HepG2 (cell line): ENCODE results near the gene F7. TPM values are rescaled to one million over a fixed set of nuclear protein-coding genes. Genes with fewer than 3 reads are reported as not detected.

ENCODE experiments used
- CC2D1A ChIP-seq: sonication (generic); formaldehyde crosslinking; IDR thresholded peaks from 2 replicates; pipeline ENCODE4 v1.8.1; 2023; ENCODE audit warnings: mild to moderate bottlenecking, missing genetic modification reagents
- CEBPG ChIP-seq: IDR thresholded peaks from 2 replicates; pipeline ENCODE4 v1.6.1; 2016
- DMAP1 ChIP-seq: IDR thresholded peaks from 2 replicates; pipeline ENCODE4 v1.6.1; 2016
- ELK4 ChIP-seq: sonication (generic); formaldehyde crosslinking; IDR thresholded peaks from 2 replicates; pipeline ENCODE4 v1.9.0; 2021; ENCODE audit warnings: missing genetic modification reagents, borderline replicate concordance
- GZF1 ChIP-seq: sonication (generic); formaldehyde crosslinking; IDR thresholded peaks from 2 replicates; pipeline ENCODE4 v1.5.1; 2020; ENCODE audit warnings: mild to moderate bottlenecking, missing genetic modification reagents
- HIVEP1 ChIP-seq: sonication (generic); formaldehyde crosslinking; IDR thresholded peaks from 2 replicates; pipeline ENCODE4 v1.4.0; 2020; ENCODE audit warnings: mild to moderate bottlenecking, missing genetic modification reagents
- HNRNPLL ChIP-seq: fragments of 200-400 bp; formaldehyde crosslinking; IDR thresholded peaks from 2 replicates; pipeline ENCODE4 v1.6.1; 2017; ENCODE audit warnings: mild to moderate bottlenecking, low read depth, low read length; ENCODE audit not compliant: poor library complexity, severe bottlenecking
- IKZF4 ChIP-seq: sonication (generic); formaldehyde crosslinking; IDR thresholded peaks from 2 replicates; pipeline ENCODE4 v1.5.1; 2020; ENCODE audit warnings: borderline replicate concordance, mild to moderate bottlenecking, low read depth, missing genetic modification reagents; ENCODE audit errors: not compliant biosample characterization
- KMT2B ChIP-seq: IDR thresholded peaks from 2 replicates; pipeline ENCODE4 v1.6.1; 2016; ENCODE audit warnings: missing genetic modification reagents, missing compliant biosample characterization
- MATR3 ChIP-seq: sonication (generic); formaldehyde crosslinking; IDR thresholded peaks from 2 replicates; pipeline ENCODE4 v1.4.0; 2020; ENCODE audit warnings: missing genetic modification reagents
- MED1 ChIP-seq: sonication (generic); formaldehyde crosslinking; IDR thresholded peaks from 2 replicates; pipeline ENCODE4 v1.4.0; 2020; ENCODE audit warnings: missing genetic modification reagents
- MEF2D ChIP-seq: sonication (generic); formaldehyde crosslinking; IDR thresholded peaks from 2 replicates; pipeline ENCODE4 v1.5.1; 2020; ENCODE audit warnings: mild to moderate bottlenecking, missing genetic modification reagents
- NR2C2 ChIP-seq: sonication (generic); formaldehyde crosslinking; IDR thresholded peaks from 2 replicates; pipeline ENCODE4 v1.4.0; 2020; ENCODE audit warnings: missing genetic modification reagents, mild to moderate bottlenecking, moderate library complexity, borderline replicate concordance
- NR2F6 ChIP-seq, 2 experiments: IDR thresholded peaks; 2 replicates each; pipeline ENCODE4 v1.6.1; 2016; ENCODE audit warnings: antibody characterized with exemption in 1 of 2, mild to moderate bottlenecking in 1 of 2
- PPARG ChIP-seq: conservative IDR thresholded peaks from 2 replicates; pipeline ENCODE4 v1.6.1; 2016; ENCODE audit warnings: missing biosample characterization, missing genetic modification reagents
- RBAK ChIP-seq: sonication (generic); formaldehyde crosslinking; IDR thresholded peaks from 2 replicates; pipeline ENCODE4 v1.5.1; 2020; ENCODE audit warnings: mild to moderate bottlenecking, missing genetic modification reagents
- RORA ChIP-seq: sonication (generic); formaldehyde crosslinking; IDR thresholded peaks from 2 replicates; pipeline ENCODE4 v1.5.0; 2020; ENCODE audit warnings: mild to moderate bottlenecking, missing genetic modification reagents, moderate library complexity
- SIN3B ChIP-seq: fragments of 150-350 bp; IDR thresholded peaks from 2 replicates; pipeline ENCODE4 v1.6.1; 2014; ENCODE audit warnings: low read length
- SMARCE1 ChIP-seq: fragments of 450-650 bp; IDR thresholded peaks from 2 replicates; pipeline ENCODE4 v1.6.1; 2017; ENCODE audit warnings: borderline replicate concordance
- YY1 ChIP-seq: IDR thresholded peaks from 2 replicates; pipeline ENCODE4 v1.6.1; 2011; ENCODE audit warnings: low read length, low read depth, moderate library complexity, mild to moderate bottlenecking; ENCODE audit not compliant: insufficient read depth, insufficient replicate concordance
- ZFP41 ChIP-seq: sonication (generic); formaldehyde crosslinking; IDR thresholded peaks from 2 replicates; pipeline ENCODE4 v1.4.0; 2020; ENCODE audit warnings: mild to moderate bottlenecking, missing genetic modification reagents, borderline replicate concordance
- ZNF136 ChIP-seq: sonication (generic); formaldehyde crosslinking; IDR thresholded peaks from 2 replicates; pipeline ENCODE4 v1.8.1; 2022; ENCODE audit warnings: low read depth, mild to moderate bottlenecking, moderate library complexity, missing genetic modification reagents
- ZNF33A ChIP-seq: sonication (generic); formaldehyde crosslinking; IDR thresholded peaks from 2 replicates; pipeline ENCODE4 v1.5.1; 2020; ENCODE audit warnings: missing genetic modification reagents, mild to moderate bottlenecking, moderate library complexity, borderline replicate concordance
- ZNF430 ChIP-seq: sonication (generic); formaldehyde crosslinking; IDR thresholded peaks from 2 replicates; pipeline ENCODE4 v1.9.0; 2021; ENCODE audit warnings: mild to moderate bottlenecking, missing genetic modification reagents
- ZNF512 ChIP-seq: sonication (generic); formaldehyde crosslinking; IDR thresholded peaks from 2 replicates; pipeline ENCODE4 v1.4.0; 2020; ENCODE audit warnings: mild to moderate bottlenecking, missing genetic modification reagents
- ZNF550 ChIP-seq: sonication (generic); formaldehyde crosslinking; IDR thresholded peaks from 2 replicates; pipeline ENCODE4 v1.4.0; 2020; ENCODE audit warnings: mild to moderate bottlenecking, missing genetic modification reagents, borderline replicate concordance
- ZNF672 ChIP-seq: sonication (generic); formaldehyde crosslinking; IDR thresholded peaks from 2 replicates; pipeline ENCODE4 v1.8.1; 2022; ENCODE audit warnings: missing genetic modification reagents
- ZNF674 ChIP-seq: sonication (generic); formaldehyde crosslinking; IDR thresholded peaks from 2 replicates; pipeline ENCODE4 v1.5.0; 2020; ENCODE audit warnings: low read depth, mild to moderate bottlenecking, missing genetic modification reagents
- ZNF703 ChIP-seq: sonication (generic); formaldehyde crosslinking; IDR thresholded peaks from 2 replicates; pipeline ENCODE4 v1.5.1; 2020; ENCODE audit warnings: missing genetic modification reagents, mild to moderate bottlenecking, moderate library complexity, borderline replicate concordance
- ZNF75D ChIP-seq: sonication (generic); formaldehyde crosslinking; IDR thresholded peaks from 2 replicates; pipeline ENCODE4 v1.8.1; 2023; ENCODE audit warnings: missing genetic modification reagents, mild to moderate bottlenecking, borderline replicate concordance
- polyA plus RNA-seq, 8 experiments: library from polyadenylated mRNA; depleted of rRNA in 3 of 8; stranded (reverse) in 7 of 8; unstranded in 1 of 8; fragments of >200 nt; fragmentation: Illumina TruSeq in 4 of 8; extraction: Trizol in 4 of 8; gene quantifications; 2 replicates each; pipeline versions ENCODE4 v1.2.1 to v1.2.3, GENCODE V29; 2011 to 2016; ENCODE audit warnings: low read depth in 4 of 8, missing spikeins in 1 of 8, mixed read lengths in 1 of 8; ENCODE audit not compliant: insufficient read depth in 1 of 8
- total RNA-seq, 5 experiments: library from RNA; depleted of rRNA; stranded (reverse); fragments of >200 nt; fragmentation: Illumina TruSeq; extraction: Trizol; gene quantifications; 2 replicates each; pipeline ENCODE4 v1.2.3, GENCODE V29; 2016; ENCODE audit warnings: low read depth in 1 of 5

F7 gene
- total and polyA plus RNA-seq, 2 of the 13 experiments (the other 11 are each of a cell fraction or from before 2014, with no cell fraction given), result 12.6 to 26.5 TPM

GRCh38 chr13:113122550-113123225, 17.1 kb downstream of the F7 start, which contains the start of gene F10 (continued):
- TF ChIP-seq ZNF550 (CRISPR knock-in tag) (0 out of 2 replicates have a peak, but pooled peaks have one; percentile 58), HIVEP1 (CRISPR knock-in tag) (peak; percentile 94), MATR3 (CRISPR knock-in tag) (no peak), ZNF33A (no peak), MEF2D (CRISPR knock-in tag) (peak; percentile 95), NR2F6 (IDR thresholded peaks at IDR 0.05) (no peak), NR2F6 (CRISPR knock-in tag; IDR thresholded peaks at IDR 0.05) (peak; percentile 74), HNRNPLL (no peak), SIN3B (peak; percentile 52; the same call in 1 of the 2 replicates), PPARG (CRISPR knock-in tag) (no peak; the same call in 1 of the 2 replicates), ZNF75D (CRISPR knock-in tag) (no peak), ZNF136 (CRISPR knock-in tag) (0 out of 2 replicates have a peak, but pooled peaks have one; percentile 65), CEBPG (no peak; the same call in 1 of the 2 replicates), RORA (no peak), YY1 (peak; percentile 61), ELK4 (CRISPR knock-in tag) (no peak), IKZF4 (peak; percentile 84), DMAP1 (CRISPR knock-in tag) (peak; percentile 94), ZNF674 (0 out of 2 replicates have a peak, but pooled peaks have one; percentile 46), ZNF703 (CRISPR knock-in tag) (no peak), ZNF430 (CRISPR knock-in tag) (peak; percentile 93; the same call in 1 of the 2 replicates), ZNF672 (CRISPR knock-in tag) (peak; percentile 100), KMT2B (0 out of 2 replicates have a peak, but pooled peaks have one; percentile 28), ZFP41 (peak; percentile 79; the same call in 1 of the 2 replicates), MED1 (CRISPR knock-in tag) (peak; percentile 90), ZNF512 (CRISPR knock-in tag) (no peak; the same call in 1 of the 2 replicates), GZF1 (peak; percentile 87; the same call in 1 of the 2 replicates), RBAK (no peak), NR2C2 (CRISPR knock-in tag) (peak; percentile 79), CC2D1A (CRISPR knock-in tag) (no peak), SMARCE1 (no peak)
